Stimulated activated CD4-positive, alpha-beta T cell treated with anti-CD3 and anti-CD28 coated beads, Interleukin-12 subunit alpha, Interleukin-12 subunit beta, amount 100 ng/mL, for 24 hours (primary cell): ENCODE measurements around the gene SLC22A2.

Experiments
- DNase-seq, 2 experiments: peaks; one replicate each; pipeline ENCODE4 v3.0.0-alpha.2; 2020; ENCODE audit warnings: low read depth in 2 of 2

SLC22A2 gene

GRCh38 chr6:160273750-160274149 lies 15.1 kb upstream of the SLC22A2 start:
- DNase-seq = no peak

GRCh38 chr6:160273196-160273595 lies 14.6 kb upstream of the SLC22A2 start:
- no peak for DNase-seq

- no peak for DNase-seq
Observed at GRCh38 chr6:160272707-160273106, 14.1 kb upstream of the SLC22A2 start.

GRCh38 chr6:160270347-160270746 lies 11.7 kb upstream of the SLC22A2 start:
- DNase-seq = no peak

GRCh38 chr6:160269771-160270170 lies 11.2 kb upstream of the SLC22A2 start:
- DNase-seq = no peak

- no peak for DNase-seq
Observed at GRCh38 chr6:160269023-160269521, 10.5 kb upstream of the SLC22A2 start.

- DNase-seq = no peak
Observed at GRCh38 chr6:160267102-160267501, 8.5 kb upstream of the SLC22A2 start.

GRCh38 chr6:160265869-160266476 lies 7.4 kb upstream of the SLC22A2 start:
- DNase-seq = no peak

GRCh38 chr6:160264061-160264612 lies 5.5 kb upstream of the SLC22A2 start:
- no peak for DNase-seq

- no peak for DNase-seq
Observed at GRCh38 chr6:160263196-160263939, 4.7 kb upstream of the SLC22A2 start.

GRCh38 chr6:160261991-160262680 lies 3.5 kb upstream of the SLC22A2 start:
- no peak for DNase-seq

- no peak for DNase-seq
Observed at GRCh38 chr6:160260803-160261450, 2.3 kb upstream of the SLC22A2 start.

GRCh38 chr6:160260367-160260766 lies 1.7 kb upstream of the SLC22A2 start:
- DNase-seq = no peak

- no peak for DNase-seq
Observed at GRCh38 chr6:160259598-160259997, 977 bp upstream of the SLC22A2 start.

GRCh38 chr6:160259143-160259425 lies 463 bp upstream of the SLC22A2 start:
- DNase-seq = no peak

- no peak for DNase-seq
Observed at GRCh38 chr6:160256445-160256844, 2.2 kb downstream of the SLC22A2 start.

- DNase-seq = no peak
Observed at GRCh38 chr6:160254467-160255312, 3.9 kb downstream of the SLC22A2 start.

- DNase-seq = no peak
Observed at GRCh38 chr6:160253714-160254113, 4.9 kb downstream of the SLC22A2 start.

GRCh38 chr6:160253292-160253691 lies 5.3 kb downstream of the SLC22A2 start:
- DNase-seq = no peak

GRCh38 chr6:160252073-160252813 lies 6.4 kb downstream of the SLC22A2 start:
- no peak for DNase-seq

- DNase-seq = no peak
Observed at GRCh38 chr6:160249671-160250070, 8.9 kb downstream of the SLC22A2 start.
